SK-N-SH (cell line): ENCODE data around the gene NAA30.

Experiments used
- CTCF ChIP-seq: fragments of 200-600 bp; sonication (generic); IDR thresholded peaks from 2 replicates; pipeline ENCODE4 v1.6.1; 2017; ENCODE audit warnings: antibody characterized with exemption, mild to moderate bottlenecking, moderate library complexity
- EZH2phosphoT487 ChIP-seq: fragments of 200-600 bp; sonication (generic); IDR thresholded peaks from 2 replicates; pipeline ENCODE4 v1.6.1; 2017; ENCODE audit warnings: low read depth, mixed run types, mild to moderate bottlenecking, antibody characterized with exemption, moderate library complexity, borderline replicate concordance
- JUND ChIP-seq: IDR thresholded peaks from 2 replicates; pipeline ENCODE4 v1.4.0; 2012
- POLR2AphosphoS5 ChIP-seq: IDR thresholded peaks from 2 replicates; pipeline ENCODE4 v1.6.1; 2012; ENCODE audit warnings: low read depth, low read length
- RAD21 ChIP-seq: IDR thresholded peaks from 2 replicates; pipeline ENCODE4 v1.6.1; 2012; ENCODE audit warnings: mild to moderate bottlenecking, low read length
- TAF1 ChIP-seq: IDR thresholded peaks from 2 replicates; pipeline ENCODE4 v1.6.1; 2012; ENCODE audit warnings: low read depth, mild to moderate bottlenecking, low read length, moderate library complexity, borderline replicate concordance
- YY1 ChIP-seq: IDR thresholded peaks from 2 replicates; pipeline ENCODE4 v1.4.0; 2012; ENCODE audit warnings: low read depth, mild to moderate bottlenecking

DNA sequence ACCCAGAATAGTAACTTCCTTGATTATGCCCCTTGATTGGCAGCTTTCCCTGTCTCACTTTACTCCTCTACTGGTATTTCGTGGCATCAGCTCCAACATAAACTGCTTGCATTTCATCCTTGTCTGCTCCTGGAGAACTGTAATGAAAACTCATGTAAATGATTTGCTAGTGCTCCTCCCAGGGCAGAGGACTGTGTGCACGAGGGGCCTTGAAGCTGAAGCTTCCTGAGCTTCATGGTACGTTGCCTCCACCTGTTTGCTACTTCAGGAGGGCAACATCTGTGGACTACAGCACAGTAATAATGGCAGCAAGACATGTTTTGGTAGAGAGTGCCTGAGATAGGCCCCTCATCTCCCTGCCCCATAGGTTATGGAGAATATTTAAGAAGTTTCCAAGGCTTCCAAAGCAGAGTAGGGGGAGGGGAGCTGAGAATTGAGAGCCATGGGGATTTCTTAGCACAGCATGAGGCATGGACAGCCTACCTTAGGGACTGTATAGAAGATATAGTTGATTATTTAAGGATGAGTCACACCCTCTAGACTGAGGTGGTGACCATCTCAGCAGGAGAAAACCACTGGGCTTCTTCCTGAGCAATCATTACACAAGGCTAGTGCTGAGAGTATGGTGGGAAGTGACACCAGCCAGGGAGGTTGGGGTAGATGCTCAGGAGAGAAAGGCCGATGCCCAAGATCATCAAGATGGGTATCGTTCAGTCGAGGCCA lies 73.8 kb downstream of the NAA30 start:
- TF ChIP-seq RAD21 (no peak), JUND (no peak), CTCF (no peak), POLR2AphosphoS5 (no peak), EZH2phosphoT487 (no peak), YY1 (no peak), TAF1 (no peak)
